Activated naive CD4-positive, alpha-beta T cell treated with anti-CD3 and anti-CD28 coated beads, Interleukin-2, amount 50 U/mL, for 16 hours (primary cell): ENCODE measurements around the gene DAAM2.

ENCODE experiments used
- DNase-seq: peaks from one replicate; pipeline ENCODE4 v3.0.0-alpha.2; 2020

DAAM2 gene

GRCh38 chr6:39820553-39820952 is 28.4 kb downstream of the DAAM2 start:
- DNase-seq, result no peak

GRCh38 chr6:39821046-39821740 is 29.0 kb downstream of the DAAM2 start:
- no peak for DNase-seq

GRCh38 chr6:39821742-39822532 is 29.8 kb downstream of the DAAM2 start:
- no peak for DNase-seq

GRCh38 chr6:39822846-39823815 is 31.0 kb downstream of the DAAM2 start:
- no peak for DNase-seq

GRCh38 chr6:39824030-39824926 is 32.1 kb downstream of the DAAM2 start:
- DNase-seq, result no peak

GRCh38 chr6:39829331-39829730 is 37.2 kb downstream of the DAAM2 start:
- no peak for DNase-seq

GRCh38 chr6:39830444-39830843 is 38.3 kb downstream of the DAAM2 start:
- DNase-seq, result no peak

GRCh38 chr6:39831701-39832100 is 39.5 kb downstream of the DAAM2 start:
- no peak for DNase-seq

GRCh38 chr6:39834278-39834677 is 42.1 kb downstream of the DAAM2 start:
- DNase-seq, result no peak

- DNase-seq, result no peak
Measured at GRCh38 chr6:39834866-39835265, 42.7 kb downstream of the DAAM2 start.

- no peak for DNase-seq
Measured at GRCh38 chr6:39835821-39836295, 43.7 kb downstream of the DAAM2 start.

- no peak for DNase-seq
Measured at GRCh38 chr6:39836606-39837005, 44.4 kb downstream of the DAAM2 start.

- no peak for DNase-seq
Measured at GRCh38 chr6:39839445-39839844, 47.3 kb downstream of the DAAM2 start.

- no peak for DNase-seq
Measured at GRCh38 chr6:39840781-39841180, 48.6 kb downstream of the DAAM2 start.

GRCh38 chr6:39841291-39841690 is 49.1 kb downstream of the DAAM2 start:
- DNase-seq, result no peak

- no peak for DNase-seq
Measured at GRCh38 chr6:39841923-39842322, 49.7 kb downstream of the DAAM2 start.

GRCh38 chr6:39843305-39844020 is 51.3 kb downstream of the DAAM2 start:
- no peak for DNase-seq

GRCh38 chr6:39844866-39845265 is 52.7 kb downstream of the DAAM2 start:
- DNase-seq, result no peak

GRCh38 chr6:39847221-39847620 is 55.0 kb downstream of the DAAM2 start:
- no peak for DNase-seq

GRCh38 chr6:39848171-39848570 is 56.0 kb downstream of the DAAM2 start:
- DNase-seq, result no peak

- DNase-seq, result no peak
Measured at GRCh38 chr6:39849228-39849627, 57.1 kb downstream of the DAAM2 start.
